Epidermal melanocyte (primary cell): ENCODE measurements around the gene ANKRD62.

ENCODE experiments used
- DNase-seq: peaks from one replicate; pipeline ENCODE4 v3.0.0; 2011; ENCODE audit warnings: low spot score; ENCODE audit not compliant: insufficient read length

The ANKRD62 gene

GRCh38 chr18:12093520-12094257, at the start of gene ANKRD62:
Gene ANKRD62 (plus strand): TSS chr18:12093843. CDS start chr18:12094018, 175 bp downstream.
- no peak for DNase-seq

- no peak for DNase-seq
Measured at GRCh38 chr18:12044591-12044990, 49.1 kb upstream of the ANKRD62 start.

GRCh38 chr18:12046046-12046750, 47.4 kb upstream of the ANKRD62 start:
- DNase-seq = no peak

- DNase-seq = no peak
Measured at GRCh38 chr18:12046751-12047335, 46.8 kb upstream of the ANKRD62 start.

GRCh38 chr18:12048010-12048826, 45.4 kb upstream of the ANKRD62 start:
- DNase-seq = no peak

GRCh38 chr18:12048827-12049175, 44.8 kb upstream of the ANKRD62 start:
- no peak for DNase-seq

GRCh38 chr18:12049978-12050811, 43.4 kb upstream of the ANKRD62 start:
- DNase-seq = no peak

GRCh38 chr18:12052866-12053265, 40.8 kb upstream of the ANKRD62 start:
- DNase-seq = no peak

- DNase-seq = no peak
Measured at GRCh38 chr18:12053289-12053688, 40.4 kb upstream of the ANKRD62 start.

GRCh38 chr18:12056034-12056883, 37.4 kb upstream of the ANKRD62 start:
- DNase-seq = no peak

GRCh38 chr18:12056884-12057402, 36.7 kb upstream of the ANKRD62 start:
- no peak for DNase-seq

- DNase-seq = no peak
Measured at GRCh38 chr18:12057419-12058039, 36.1 kb upstream of the ANKRD62 start.

GRCh38 chr18:12059334-12060181, 34.1 kb upstream of the ANKRD62 start:
- no peak for DNase-seq

GRCh38 chr18:12060182-12060870, 33.3 kb upstream of the ANKRD62 start:
- no peak for DNase-seq

GRCh38 chr18:12061685-12062084, 32.0 kb upstream of the ANKRD62 start:
- no peak for DNase-seq

GRCh38 chr18:12062974-12063373, 30.7 kb upstream of the ANKRD62 start:
- DNase-seq = no peak

- no peak for DNase-seq
Measured at GRCh38 chr18:12064086-12064763, 29.4 kb upstream of the ANKRD62 start.
